GM12878 (cell line): ENCODE data around the gene CD68. TPM values are rescaled to one million over a fixed set of nuclear protein-coding genes. Genes with fewer than 3 reads are reported as not detected.

Source experiments
- BCL11A ChIP-seq: IDR thresholded peaks from 2 replicates; pipeline ENCODE4 v1.6.1; 2011; ENCODE audit warnings: low read depth, low read length
- ETV6 ChIP-seq, 2 experiments: fragments of 450-650 bp in 1 of 2; IDR thresholded peaks in 1 of 2; conservative IDR thresholded peaks in 1 of 2; 2 replicates each; pipeline ENCODE4 v1.6.1; 2014; ENCODE audit warnings: antibody characterized with exemption in 1 of 2, borderline replicate concordance in 1 of 2, low read depth in 1 of 2, mild to moderate bottlenecking in 1 of 2, moderate library complexity in 1 of 2
- FOXK2 ChIP-seq: fragments of 450-650 bp; IDR thresholded peaks from 2 replicates; pipeline ENCODE4 v1.6.1; 2017; ENCODE audit warnings: mild to moderate bottlenecking, moderate library complexity
- IKZF1 ChIP-seq: fragments of 450-650 bp; conservative IDR thresholded peaks from 2 replicates; pipeline ENCODE4 v1.6.1; 2017; ENCODE audit warnings: antibody characterized with exemption, mild to moderate bottlenecking
- IRF4 ChIP-seq: IDR thresholded peaks from 2 replicates; pipeline ENCODE4 v1.6.1; 2011; ENCODE audit warnings: low read depth, low read length
- MYC ChIP-seq: IDR thresholded peaks from 2 replicates; pipeline ENCODE4 v1.6.1; 2011; ENCODE audit warnings: mild to moderate bottlenecking, low read length, moderate library complexity, inconsistent platforms; ENCODE audit not compliant: insufficient read depth, insufficient replicate concordance, insufficient read length, severe bottlenecking
- NFIC ChIP-seq: IDR thresholded peaks from 2 replicates; pipeline ENCODE4 v1.6.1; 2012; ENCODE audit warnings: low read depth, mild to moderate bottlenecking, inconsistent platforms, low read length, moderate library complexity
- POU2F2 ChIP-seq: IDR thresholded peaks from 3 replicates; pipeline ENCODE4 v1.6.1; 2011; ENCODE audit warnings: low read depth, mild to moderate bottlenecking, low read length, borderline replicate concordance
- RAD51 ChIP-seq: fragments of 450-650 bp; IDR thresholded peaks from 2 replicates; pipeline ENCODE4 v1.6.1; 2016; ENCODE audit warnings: moderate library complexity, mild to moderate bottlenecking, inconsistent platforms
- RCOR1 ChIP-seq: conservative IDR thresholded peaks from 2 replicates; pipeline ENCODE4 v1.6.1; 2012; ENCODE audit warnings: low read depth, low read length, improper control_type of control experiment
- polyA plus RNA-seq, 11 experiments: library from polyadenylated mRNA; depleted of rRNA in 4 of 11; unstranded in 6 of 11; stranded (reverse) in 5 of 11; fragments of >200 nt; fragmentation: Nextera tagmentation in 4 of 11; fragmentation: Illumina TruSeq in 1 of 11; extraction: Ambion mirVana in 4 of 11; extraction: Trizol in 1 of 11; gene quantifications; 1 replicate in 1 of 11; 2 replicates in 10 of 11; pipeline versions ENCODE4 v1.2.1 to v1.2.3, GENCODE V29; 2011 to 2016; ENCODE audit warnings: inconsistent platforms in 2 of 11, missing spikeins in 2 of 11, low read depth in 1 of 11
- total RNA-seq, 4 experiments: library from RNA; depleted of rRNA in 3 of 4; stranded (reverse); fragments of >200 nt in 3 of 4; fragmentation: Illumina TruSeq in 1 of 4; extraction: Trizol in 1 of 4; gene quantifications; 2 replicates each; pipeline versions ENCODE4 v1.2.1 to v1.2.3, GENCODE V29; 2013 to 2021
- TF ChIP-seq, protein P1 (sequence below): fragments of 450-650 bp; IDR thresholded peaks from 2 replicates; pipeline ENCODE4 v1.6.1; 2017; ENCODE audit warnings: mild to moderate bottlenecking
- TF ChIP-seq, protein P2 (sequence below): fragments of 450-650 bp; IDR thresholded peaks from 2 replicates; pipeline ENCODE4 v1.6.1; 2017; ENCODE audit warnings: mild to moderate bottlenecking, moderate library complexity
- TF ChIP-seq, protein P3 (sequence below): IDR thresholded peaks from 2 replicates; pipeline ENCODE4 v1.6.1; 2011; ENCODE audit warnings: low read depth, low read length, improper control_type of control experiment, borderline replicate concordance
- TF ChIP-seq, protein P4 (sequence below): fragments of 450-650 bp; IDR thresholded peaks from 2 replicates; pipeline ENCODE4 v1.6.1; 2017; ENCODE audit warnings: mild to moderate bottlenecking, moderate library complexity
- TF ChIP-seq, protein P5 (sequence below): fragments of 150-350 bp; IDR thresholded peaks from 2 replicates; pipeline ENCODE4 v1.6.1; 2014; ENCODE audit warnings: mild to moderate bottlenecking, low read depth, low read length

The CD68 gene
- total and polyA plus RNA-seq, 10 of the 15 experiments (the other 5 are each of a cell fraction or from before 2014, with no cell fraction given) = 2.6 to 6.9 (median 3.8) TPM

DNA sequence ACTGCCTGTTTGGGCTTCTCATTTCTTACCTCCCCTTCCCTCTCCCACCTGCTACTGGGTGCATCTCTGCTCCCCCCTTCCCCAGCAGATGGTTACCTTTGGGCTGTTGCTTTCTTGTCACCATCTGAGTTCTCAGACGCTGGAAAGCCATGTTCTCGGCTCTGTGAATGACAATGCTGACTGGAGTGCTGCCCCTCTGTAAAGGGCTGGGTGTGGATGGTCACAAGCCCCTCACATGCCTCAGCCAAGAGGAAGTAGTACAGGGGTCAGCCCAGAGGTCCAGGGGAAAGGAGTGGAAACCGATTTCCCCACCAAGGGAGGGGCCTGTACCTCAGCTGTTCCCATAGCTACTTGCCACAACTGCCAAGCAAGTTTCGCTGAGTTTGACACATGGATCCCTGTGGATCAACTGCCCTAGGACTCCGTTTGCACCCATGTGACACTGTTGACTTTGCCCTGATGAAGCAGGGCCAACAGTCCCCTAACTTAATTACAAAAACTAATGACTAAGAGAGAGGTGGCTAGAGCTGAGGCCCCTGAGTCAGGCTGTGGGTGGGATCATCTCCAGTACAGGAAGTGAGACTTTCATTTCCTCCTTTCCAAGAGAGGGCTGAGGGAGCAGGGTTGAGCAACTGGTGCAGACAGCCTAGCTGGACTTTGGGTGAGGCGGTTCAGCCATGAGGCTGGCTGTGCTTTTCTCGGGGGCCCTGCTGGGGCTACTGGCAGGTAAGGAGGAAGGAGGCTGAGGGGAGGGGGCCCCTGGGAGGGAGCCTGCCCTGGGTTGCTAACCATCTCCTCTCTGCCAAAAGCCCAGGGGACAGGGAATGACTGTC, at the start of gene CD68 (continued):
- TF ChIP-seq ETV6 (conservative IDR thresholded peaks at IDR 0.05 in 1 of 2, IDR thresholded peaks at IDR 0.05 in 1 of 2; ENCODE audit: borderline replicate concordance in 1 of 2, low read depth in 1 of 2) = peak in 1 of 2 experiments; percentile 98; a peak in 2 of 4 replicates
- TF ChIP-seq, protein P1, sequence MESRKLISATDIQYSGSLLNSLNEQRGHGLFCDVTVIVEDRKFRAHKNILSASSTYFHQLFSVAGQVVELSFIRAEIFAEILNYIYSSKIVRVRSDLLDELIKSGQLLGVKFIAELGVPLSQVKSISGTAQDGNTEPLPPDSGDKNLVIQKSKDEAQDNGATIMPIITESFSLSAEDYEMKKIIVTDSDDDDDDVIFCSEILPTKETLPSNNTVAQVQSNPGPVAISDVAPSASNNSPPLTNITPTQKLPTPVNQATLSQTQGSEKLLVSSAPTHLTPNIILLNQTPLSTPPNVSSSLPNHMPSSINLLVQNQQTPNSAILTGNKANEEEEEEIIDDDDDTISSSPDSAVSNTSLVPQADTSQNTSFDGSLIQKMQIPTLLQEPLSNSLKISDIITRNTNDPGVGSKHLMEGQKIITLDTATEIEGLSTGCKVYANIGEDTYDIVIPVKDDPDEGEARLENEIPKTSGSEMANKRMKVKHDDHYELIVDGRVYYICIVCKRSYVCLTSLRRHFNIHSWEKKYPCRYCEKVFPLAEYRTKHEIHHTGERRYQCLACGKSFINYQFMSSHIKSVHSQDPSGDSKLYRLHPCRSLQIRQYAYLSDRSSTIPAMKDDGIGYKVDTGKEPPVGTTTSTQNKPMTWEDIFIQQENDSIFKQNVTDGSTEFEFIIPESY = no peak
- peak; percentile 92 for TF ChIP-seq IRF4
- TF ChIP-seq, protein P2, sequence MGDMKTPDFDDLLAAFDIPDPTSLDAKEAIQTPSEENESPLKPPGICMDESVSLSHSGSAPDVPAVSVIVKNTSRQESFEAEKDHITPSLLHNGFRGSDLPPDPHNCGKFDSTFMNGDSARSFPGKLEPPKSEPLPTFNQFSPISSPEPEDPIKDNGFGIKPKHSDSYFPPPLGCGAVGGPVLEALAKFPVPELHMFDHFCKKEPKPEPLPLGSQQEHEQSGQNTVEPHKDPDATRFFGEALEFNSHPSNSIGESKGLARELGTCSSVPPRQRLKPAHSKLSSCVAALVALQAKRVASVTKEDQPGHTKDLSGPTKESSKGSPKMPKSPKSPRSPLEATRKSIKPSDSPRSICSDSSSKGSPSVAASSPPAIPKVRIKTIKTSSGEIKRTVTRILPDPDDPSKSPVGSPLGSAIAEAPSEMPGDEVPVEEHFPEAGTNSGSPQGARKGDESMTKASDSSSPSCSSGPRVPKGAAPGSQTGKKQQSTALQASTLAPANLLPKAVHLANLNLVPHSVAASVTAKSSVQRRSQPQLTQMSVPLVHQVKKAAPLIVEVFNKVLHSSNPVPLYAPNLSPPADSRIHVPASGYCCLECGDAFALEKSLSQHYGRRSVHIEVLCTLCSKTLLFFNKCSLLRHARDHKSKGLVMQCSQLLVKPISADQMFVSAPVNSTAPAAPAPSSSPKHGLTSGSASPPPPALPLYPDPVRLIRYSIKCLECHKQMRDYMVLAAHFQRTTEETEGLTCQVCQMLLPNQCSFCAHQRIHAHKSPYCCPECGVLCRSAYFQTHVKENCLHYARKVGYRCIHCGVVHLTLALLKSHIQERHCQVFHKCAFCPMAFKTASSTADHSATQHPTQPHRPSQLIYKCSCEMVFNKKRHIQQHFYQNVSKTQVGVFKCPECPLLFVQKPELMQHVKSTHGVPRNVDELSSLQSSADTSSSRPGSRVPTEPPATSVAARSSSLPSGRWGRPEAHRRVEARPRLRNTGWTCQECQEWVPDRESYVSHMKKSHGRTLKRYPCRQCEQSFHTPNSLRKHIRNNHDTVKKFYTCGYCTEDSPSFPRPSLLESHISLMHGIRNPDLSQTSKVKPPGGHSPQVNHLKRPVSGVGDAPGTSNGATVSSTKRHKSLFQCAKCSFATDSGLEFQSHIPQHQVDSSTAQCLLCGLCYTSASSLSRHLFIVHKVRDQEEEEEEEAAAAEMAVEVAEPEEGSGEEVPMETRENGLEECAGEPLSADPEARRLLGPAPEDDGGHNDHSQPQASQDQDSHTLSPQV = no peak
- TF ChIP-seq, protein P3, sequence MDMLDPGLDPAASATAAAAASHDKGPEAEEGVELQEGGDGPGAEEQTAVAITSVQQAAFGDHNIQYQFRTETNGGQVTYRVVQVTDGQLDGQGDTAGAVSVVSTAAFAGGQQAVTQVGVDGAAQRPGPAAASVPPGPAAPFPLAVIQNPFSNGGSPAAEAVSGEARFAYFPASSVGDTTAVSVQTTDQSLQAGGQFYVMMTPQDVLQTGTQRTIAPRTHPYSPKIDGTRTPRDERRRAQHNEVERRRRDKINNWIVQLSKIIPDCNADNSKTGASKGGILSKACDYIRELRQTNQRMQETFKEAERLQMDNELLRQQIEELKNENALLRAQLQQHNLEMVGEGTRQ = no peak
- peak; percentile 90 for TF ChIP-seq IKZF1
- peak; percentile 87 for TF ChIP-seq POU2F2
- peak; percentile 82 for TF ChIP-seq NFIC
- TF ChIP-seq, protein P4, sequence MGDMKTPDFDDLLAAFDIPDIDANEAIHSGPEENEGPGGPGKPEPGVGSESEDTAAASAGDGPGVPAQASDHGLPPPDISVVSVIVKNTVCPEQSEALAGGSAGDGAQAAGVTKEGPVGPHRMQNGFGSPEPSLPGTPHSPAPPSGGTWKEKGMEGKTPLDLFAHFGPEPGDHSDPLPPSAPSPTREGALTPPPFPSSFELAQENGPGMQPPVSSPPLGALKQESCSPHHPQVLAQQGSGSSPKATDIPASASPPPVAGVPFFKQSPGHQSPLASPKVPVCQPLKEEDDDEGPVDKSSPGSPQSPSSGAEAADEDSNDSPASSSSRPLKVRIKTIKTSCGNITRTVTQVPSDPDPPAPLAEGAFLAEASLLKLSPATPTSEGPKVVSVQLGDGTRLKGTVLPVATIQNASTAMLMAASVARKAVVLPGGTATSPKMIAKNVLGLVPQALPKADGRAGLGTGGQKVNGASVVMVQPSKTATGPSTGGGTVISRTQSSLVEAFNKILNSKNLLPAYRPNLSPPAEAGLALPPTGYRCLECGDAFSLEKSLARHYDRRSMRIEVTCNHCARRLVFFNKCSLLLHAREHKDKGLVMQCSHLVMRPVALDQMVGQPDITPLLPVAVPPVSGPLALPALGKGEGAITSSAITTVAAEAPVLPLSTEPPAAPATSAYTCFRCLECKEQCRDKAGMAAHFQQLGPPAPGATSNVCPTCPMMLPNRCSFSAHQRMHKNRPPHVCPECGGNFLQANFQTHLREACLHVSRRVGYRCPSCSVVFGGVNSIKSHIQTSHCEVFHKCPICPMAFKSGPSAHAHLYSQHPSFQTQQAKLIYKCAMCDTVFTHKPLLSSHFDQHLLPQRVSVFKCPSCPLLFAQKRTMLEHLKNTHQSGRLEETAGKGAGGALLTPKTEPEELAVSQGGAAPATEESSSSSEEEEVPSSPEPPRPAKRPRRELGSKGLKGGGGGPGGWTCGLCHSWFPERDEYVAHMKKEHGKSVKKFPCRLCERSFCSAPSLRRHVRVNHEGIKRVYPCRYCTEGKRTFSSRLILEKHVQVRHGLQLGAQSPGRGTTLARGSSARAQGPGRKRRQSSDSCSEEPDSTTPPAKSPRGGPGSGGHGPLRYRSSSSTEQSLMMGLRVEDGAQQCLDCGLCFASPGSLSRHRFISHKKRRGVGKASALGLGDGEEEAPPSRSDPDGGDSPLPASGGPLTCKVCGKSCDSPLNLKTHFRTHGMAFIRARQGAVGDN = 0 out of 2 replicates have a peak, but pooled peaks have one; percentile 58
- TF ChIP-seq BCL11A = peak; percentile 85
- no peak for TF ChIP-seq RCOR1
- no peak for TF ChIP-seq MYC
- TF ChIP-seq FOXK2 = 0 out of 2 replicates have a peak, but pooled peaks have one; percentile 36
- TF ChIP-seq, protein P5, sequence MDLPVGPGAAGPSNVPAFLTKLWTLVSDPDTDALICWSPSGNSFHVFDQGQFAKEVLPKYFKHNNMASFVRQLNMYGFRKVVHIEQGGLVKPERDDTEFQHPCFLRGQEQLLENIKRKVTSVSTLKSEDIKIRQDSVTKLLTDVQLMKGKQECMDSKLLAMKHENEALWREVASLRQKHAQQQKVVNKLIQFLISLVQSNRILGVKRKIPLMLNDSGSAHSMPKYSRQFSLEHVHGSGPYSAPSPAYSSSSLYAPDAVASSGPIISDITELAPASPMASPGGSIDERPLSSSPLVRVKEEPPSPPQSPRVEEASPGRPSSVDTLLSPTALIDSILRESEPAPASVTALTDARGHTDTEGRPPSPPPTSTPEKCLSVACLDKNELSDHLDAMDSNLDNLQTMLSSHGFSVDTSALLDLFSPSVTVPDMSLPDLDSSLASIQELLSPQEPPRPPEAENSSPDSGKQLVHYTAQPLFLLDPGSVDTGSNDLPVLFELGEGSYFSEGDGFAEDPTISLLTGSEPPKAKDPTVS = no peak
- peak; percentile 74 for TF ChIP-seq RAD51
